C4-2B (cell line): ENCODE results near the gene YAE1.

Source experiments
- ZFX ChIP-seq: fragments of 450-650 bp; IDR thresholded peaks from 2 replicates; pipeline ENCODE4 v1.6.1; 2017
- TF ChIP-seq, protein P1 (sequence below): fragments of 450-650 bp; conservative IDR thresholded peaks from 2 replicates; pipeline ENCODE4 v1.5.1; 2017; ENCODE audit warnings: mild to moderate bottlenecking

DNA sequence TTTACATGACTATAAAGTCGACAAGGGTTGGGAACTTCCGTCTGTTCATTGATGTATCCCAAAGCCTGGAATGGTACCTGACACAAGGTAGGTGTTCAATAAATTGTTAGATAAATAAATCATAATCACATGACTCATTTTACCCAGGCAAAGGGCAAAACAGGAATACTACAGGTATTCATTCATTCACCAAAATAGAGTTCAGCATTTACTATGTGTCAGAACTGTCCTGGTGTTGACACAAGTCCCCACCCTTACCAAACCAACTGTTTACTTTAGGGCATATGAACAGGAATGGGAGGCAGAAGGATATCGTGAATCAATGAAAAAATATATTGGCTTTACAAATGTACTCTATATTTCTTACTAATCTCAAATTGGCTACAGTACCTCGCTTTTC is 666 bp upstream of the YAE1 start:
- TF ChIP-seq, protein P1, sequence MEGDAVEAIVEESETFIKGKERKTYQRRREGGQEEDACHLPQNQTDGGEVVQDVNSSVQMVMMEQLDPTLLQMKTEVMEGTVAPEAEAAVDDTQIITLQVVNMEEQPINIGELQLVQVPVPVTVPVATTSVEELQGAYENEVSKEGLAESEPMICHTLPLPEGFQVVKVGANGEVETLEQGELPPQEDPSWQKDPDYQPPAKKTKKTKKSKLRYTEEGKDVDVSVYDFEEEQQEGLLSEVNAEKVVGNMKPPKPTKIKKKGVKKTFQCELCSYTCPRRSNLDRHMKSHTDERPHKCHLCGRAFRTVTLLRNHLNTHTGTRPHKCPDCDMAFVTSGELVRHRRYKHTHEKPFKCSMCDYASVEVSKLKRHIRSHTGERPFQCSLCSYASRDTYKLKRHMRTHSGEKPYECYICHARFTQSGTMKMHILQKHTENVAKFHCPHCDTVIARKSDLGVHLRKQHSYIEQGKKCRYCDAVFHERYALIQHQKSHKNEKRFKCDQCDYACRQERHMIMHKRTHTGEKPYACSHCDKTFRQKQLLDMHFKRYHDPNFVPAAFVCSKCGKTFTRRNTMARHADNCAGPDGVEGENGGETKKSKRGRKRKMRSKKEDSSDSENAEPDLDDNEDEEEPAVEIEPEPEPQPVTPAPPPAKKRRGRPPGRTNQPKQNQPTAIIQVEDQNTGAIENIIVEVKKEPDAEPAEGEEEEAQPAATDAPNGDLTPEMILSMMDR = no peak
- TF ChIP-seq ZFX = no peak
